Panc1 (cell line): Measurements from ENCODE around the gene PDGFD. TPM values are rescaled to one million over a fixed set of nuclear protein-coding genes. Genes with fewer than 3 reads are reported as not detected.
"Not testable (repeated sequence)": the region's sequence is repeated elsewhere in the genome, so short reads cannot be mapped to it uniquely, and the experiment has no call there.

Experiments used
- ATAC-seq: fragments of 200-7000 bp; cut with Tn5 transposase; 2 replicates; pipeline ENCODE4 v1.9.1; 2020; ENCODE audit warnings: mild to moderate bottlenecking, moderate library complexity
- BruUV-seq: library from RNA; stranded (reverse); fragments of 400-500 nt; replicated peaks from 2 replicates; lab custom pipeline; 2021; lab: Mats Ljungman, UMichigan
- CTCF ChIA-PET: fragments of 300-600 bp; sonication (Branson Sonifier 250); formaldehyde crosslinking; loops from one replicate; lab custom pipeline; 2022; ENCODE audit warnings: antibody characterized with exemption; lab: Charles Lee
- POLR2A ChIA-PET: fragments of 300-600 bp; sonication (Branson Sonifier 250); formaldehyde crosslinking; loops from one replicate; lab custom pipeline; 2022; ENCODE audit warnings: antibody characterized with exemption; lab: Charles Lee
- DNase-seq: peaks from one replicate; pipeline ENCODE4 v3.0.0-alpha.2; 2010; ENCODE audit warnings: low read depth, low spot score
- H3K27ac ChIP-seq: 2 replicates; pipeline ENCODE4 v1.5.1; 2011; ENCODE audit warnings: mild to moderate bottlenecking, low read length, inconsistent platforms
- H3K27me3 ChIP-seq: fragments of 200-500 bp; sonication (Bioruptor generic); 2 replicates; pipeline ENCODE4 v1.6.0; 2014; ENCODE audit warnings: low read length, inconsistent platforms; ENCODE audit not compliant: control insufficient read depth, insufficient read depth
- H3K36me3 ChIP-seq: fragments of 200-500 bp; sonication (Bioruptor generic); 2 replicates; pipeline ENCODE4 v1.5.1; 2014; ENCODE audit warnings: inconsistent platforms, mild to moderate bottlenecking, low read length, moderate library complexity; ENCODE audit not compliant: control insufficient read depth, insufficient read depth
- H3K4me1 ChIP-seq: 2 replicates; pipeline ENCODE4 v1.5.1; 2011; ENCODE audit warnings: inconsistent platforms, mild to moderate bottlenecking, low read length, moderate library complexity; ENCODE audit not compliant: control insufficient read depth, insufficient read depth
- H3K4me3 ChIP-seq, 2 experiments: 2 replicates each; pipeline ENCODE4 v1.5.1; 2011 to 2012; ENCODE audit warnings: low read depth in 2 of 2, low read length in 2 of 2, mild to moderate bottlenecking in 2 of 2, inconsistent platforms in 1 of 2, moderate library complexity in 1 of 2
- H3K9me3 ChIP-seq: fragments of 200-500 bp; sonication (Bioruptor generic); 2 replicates; pipeline ENCODE4 v1.5.1; 2014; ENCODE audit warnings: low read depth, mild to moderate bottlenecking, inconsistent platforms, low read length, moderate library complexity; ENCODE audit not compliant: control insufficient read depth, insufficient read depth
- POLR2AphosphoS5 ChIP-seq: IDR thresholded peaks from 2 replicates; pipeline ENCODE4 v1.6.1; 2012; ENCODE audit warnings: mild to moderate bottlenecking, low read depth, low read length, moderate library complexity
- SIN3A ChIP-seq: IDR thresholded peaks from 2 replicates; pipeline ENCODE4 v1.6.1; 2012; ENCODE audit warnings: low read depth, mild to moderate bottlenecking, low read length, moderate library complexity, borderline replicate concordance; ENCODE audit not compliant: insufficient read depth
- TCF7L2 ChIP-seq: IDR thresholded peaks from 2 replicates; pipeline ENCODE4 v1.6.1; 2011; ENCODE audit warnings: mild to moderate bottlenecking, low read depth, low read length, inconsistent platforms
- in situ Hi-C: cut with HindIII; loops from 2 replicates; pipeline ENCODE4 v1.10.0; 2016; ENCODE audit warnings: low sequenced_read_pairs, low pct_unique_long_range_greater_than_20kb
- intact Hi-C: fragments of 100-400 bp; cut with micrococcal nuclease; formaldehyde crosslinking; loops from one replicate; pipeline ENCODE4 v1.10.0; 2022; ENCODE audit not compliant: unreplicated experiment
- total RNA-seq: library from RNA; stranded (reverse); gene quantifications from one replicate; pipeline ENCODE4 v1.2.1, GENCODE V29; 2021; ENCODE audit not compliant: unreplicated experiment
- TF ChIP-seq, protein P1 (sequence below): fragments of 450-650 bp; IDR thresholded peaks from 2 replicates; pipeline ENCODE4 v1.5.1; 2017; ENCODE audit warnings: mild to moderate bottlenecking
- TF ChIP-seq, protein P2 (sequence below), 2 experiments: IDR thresholded peaks; 2 replicates each; pipeline ENCODE4 v1.6.1; 2011 to 2012; ENCODE audit warnings: low read depth in 2 of 2, control low read depth in 1 of 2, low read length in 1 of 2, mild to moderate bottlenecking in 1 of 2, moderate library complexity in 1 of 2; ENCODE audit not compliant: insufficient read depth in 1 of 2

The PDGFD gene
- total RNA-seq, 1 experiment from 2014 or later, result 1.3 TPM

DNA sequence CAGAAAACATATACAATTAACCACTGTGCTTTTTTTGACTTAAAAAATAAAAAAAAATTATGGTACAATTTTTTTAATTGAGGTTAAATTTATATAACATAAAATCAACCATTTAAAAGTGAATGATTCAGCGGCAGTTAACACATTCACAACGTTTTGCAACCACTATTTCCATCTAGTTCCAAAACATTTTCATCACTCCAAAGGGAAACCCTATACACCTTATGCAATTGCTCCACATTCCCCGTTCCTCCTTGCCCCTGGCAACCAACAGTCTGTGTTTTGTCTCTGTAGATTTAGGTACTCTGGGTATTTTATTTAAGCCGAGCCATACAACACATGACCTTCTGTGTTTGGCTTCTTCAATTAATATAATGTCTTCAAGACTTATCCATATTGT, 112.2 kb downstream of the PDGFD start:
- H3K36me3 ChIP-seq, result no peaks in the 10 kb centered on the region
- TF ChIP-seq, protein P1, sequence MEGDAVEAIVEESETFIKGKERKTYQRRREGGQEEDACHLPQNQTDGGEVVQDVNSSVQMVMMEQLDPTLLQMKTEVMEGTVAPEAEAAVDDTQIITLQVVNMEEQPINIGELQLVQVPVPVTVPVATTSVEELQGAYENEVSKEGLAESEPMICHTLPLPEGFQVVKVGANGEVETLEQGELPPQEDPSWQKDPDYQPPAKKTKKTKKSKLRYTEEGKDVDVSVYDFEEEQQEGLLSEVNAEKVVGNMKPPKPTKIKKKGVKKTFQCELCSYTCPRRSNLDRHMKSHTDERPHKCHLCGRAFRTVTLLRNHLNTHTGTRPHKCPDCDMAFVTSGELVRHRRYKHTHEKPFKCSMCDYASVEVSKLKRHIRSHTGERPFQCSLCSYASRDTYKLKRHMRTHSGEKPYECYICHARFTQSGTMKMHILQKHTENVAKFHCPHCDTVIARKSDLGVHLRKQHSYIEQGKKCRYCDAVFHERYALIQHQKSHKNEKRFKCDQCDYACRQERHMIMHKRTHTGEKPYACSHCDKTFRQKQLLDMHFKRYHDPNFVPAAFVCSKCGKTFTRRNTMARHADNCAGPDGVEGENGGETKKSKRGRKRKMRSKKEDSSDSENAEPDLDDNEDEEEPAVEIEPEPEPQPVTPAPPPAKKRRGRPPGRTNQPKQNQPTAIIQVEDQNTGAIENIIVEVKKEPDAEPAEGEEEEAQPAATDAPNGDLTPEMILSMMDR, result no peak
- TF ChIP-seq, protein P2, sequence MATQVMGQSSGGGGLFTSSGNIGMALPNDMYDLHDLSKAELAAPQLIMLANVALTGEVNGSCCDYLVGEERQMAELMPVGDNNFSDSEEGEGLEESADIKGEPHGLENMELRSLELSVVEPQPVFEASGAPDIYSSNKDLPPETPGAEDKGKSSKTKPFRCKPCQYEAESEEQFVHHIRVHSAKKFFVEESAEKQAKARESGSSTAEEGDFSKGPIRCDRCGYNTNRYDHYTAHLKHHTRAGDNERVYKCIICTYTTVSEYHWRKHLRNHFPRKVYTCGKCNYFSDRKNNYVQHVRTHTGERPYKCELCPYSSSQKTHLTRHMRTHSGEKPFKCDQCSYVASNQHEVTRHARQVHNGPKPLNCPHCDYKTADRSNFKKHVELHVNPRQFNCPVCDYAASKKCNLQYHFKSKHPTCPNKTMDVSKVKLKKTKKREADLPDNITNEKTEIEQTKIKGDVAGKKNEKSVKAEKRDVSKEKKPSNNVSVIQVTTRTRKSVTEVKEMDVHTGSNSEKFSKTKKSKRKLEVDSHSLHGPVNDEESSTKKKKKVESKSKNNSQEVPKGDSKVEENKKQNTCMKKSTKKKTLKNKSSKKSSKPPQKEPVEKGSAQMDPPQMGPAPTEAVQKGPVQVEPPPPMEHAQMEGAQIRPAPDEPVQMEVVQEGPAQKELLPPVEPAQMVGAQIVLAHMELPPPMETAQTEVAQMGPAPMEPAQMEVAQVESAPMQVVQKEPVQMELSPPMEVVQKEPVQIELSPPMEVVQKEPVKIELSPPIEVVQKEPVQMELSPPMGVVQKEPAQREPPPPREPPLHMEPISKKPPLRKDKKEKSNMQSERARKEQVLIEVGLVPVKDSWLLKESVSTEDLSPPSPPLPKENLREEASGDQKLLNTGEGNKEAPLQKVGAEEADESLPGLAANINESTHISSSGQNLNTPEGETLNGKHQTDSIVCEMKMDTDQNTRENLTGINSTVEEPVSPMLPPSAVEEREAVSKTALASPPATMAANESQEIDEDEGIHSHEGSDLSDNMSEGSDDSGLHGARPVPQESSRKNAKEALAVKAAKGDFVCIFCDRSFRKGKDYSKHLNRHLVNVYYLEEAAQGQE (IDR thresholded peaks at IDR 0.05; ENCODE audit: insufficient read depth in 1 of 2, low read depth in 2 of 2, low read length in 1 of 2), result no peak
- TF ChIP-seq POLR2AphosphoS5, result no peak
- no peak for TF ChIP-seq TCF7L2
- no peak for TF ChIP-seq SIN3A
- ATAC-seq, result no peak
- BruUV-seq, result no TSS peak
- H3K9me3 ChIP-seq, result no peaks in the 10 kb centered on the region
- no peaks in the 10 kb centered on the region for H3K4me1 ChIP-seq
- no peaks in the 10 kb centered on the region for H3K27me3 ChIP-seq
- intact Hi-C loops (no loop called here), in situ Hi-C loops (no loop called here)
- no peak overlapping the region for H3K27ac ChIP-seq
- CTCF ChIA-PET, result no interaction called here
- no peak for DNase-seq
- no peak overlapping the region for H3K4me3 ChIP-seq
- POLR2A ChIA-PET, result no interaction called here

DNA sequence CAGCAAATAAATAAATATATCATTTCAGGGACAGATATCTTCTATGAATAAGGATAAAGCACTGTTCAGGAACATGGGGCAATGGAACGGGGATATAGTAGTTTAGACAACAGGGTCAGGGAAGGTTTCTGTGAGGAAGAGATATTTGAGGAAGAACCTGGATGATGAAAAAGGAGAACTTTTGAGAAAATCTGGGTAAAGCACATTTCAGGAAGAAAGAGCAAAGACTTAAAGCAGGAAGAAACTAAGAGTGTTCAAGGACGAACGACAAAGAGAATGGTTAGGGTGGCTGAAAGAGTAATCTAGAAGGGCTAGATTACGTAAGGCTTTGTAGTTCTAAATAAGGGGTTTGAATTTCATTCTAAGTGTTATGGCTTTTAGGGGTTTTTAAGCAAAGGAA, 114.8 kb downstream of the PDGFD start:
- TF ChIP-seq POLR2AphosphoS5, result no peak
- TF ChIP-seq, protein P1, result no peak
- TF ChIP-seq, protein P2 (IDR thresholded peaks at IDR 0.05; ENCODE audit: insufficient read depth in 1 of 2, low read depth in 2 of 2, low read length in 1 of 2), result no peak
- no peak for TF ChIP-seq TCF7L2
- TF ChIP-seq SIN3A, result no peak
- no TSS peak for BruUV-seq
- Histone ChIP-seq H3K27me3 (no peaks in the 10 kb centered on the region), H3K4me3 (no peak overlapping the region), H3K36me3 (no peaks in the 10 kb centered on the region), H3K9me3 (no peaks in the 10 kb centered on the region), H3K27ac (no peak overlapping the region), H3K4me1 (no peaks in the 10 kb centered on the region)
- CTCF ChIA-PET, result no interaction called here
- POLR2A ChIA-PET, result no interaction called here
- in situ Hi-C loops, result no loop called here
- ATAC-seq (no peak), DNase-seq (no peak)
- intact Hi-C loops, result no loop called here

DNA sequence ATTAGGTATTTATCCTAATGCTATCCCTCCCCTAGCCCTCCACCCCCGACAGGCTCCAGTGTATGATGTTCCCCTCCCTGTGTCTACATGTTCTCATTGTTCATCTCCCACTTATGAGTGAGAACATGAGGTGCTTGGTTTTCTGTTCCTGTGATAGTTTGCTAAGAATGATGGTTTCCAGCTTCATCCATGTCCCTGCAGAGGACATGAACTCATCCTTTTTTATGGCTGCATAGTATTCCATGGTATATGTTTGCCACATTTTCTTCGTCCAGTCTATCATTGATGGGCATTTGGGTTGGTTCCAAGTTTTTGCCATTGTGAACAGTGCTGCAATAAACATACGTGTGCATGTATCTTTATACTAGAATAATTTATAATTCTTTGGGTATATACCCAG, 117.1 kb downstream of the PDGFD start:
- in situ Hi-C loops, H3K4me1 ChIP-seq, H3K4me3 ChIP-seq, POLR2A ChIA-PET, H3K36me3 ChIP-seq, intact Hi-C loops, CTCF ChIA-PET, H3K9me3 ChIP-seq, BruUV-seq, H3K27ac ChIP-seq, ATAC-seq, H3K27me3 ChIP-seq, DNase-seq: not testable (repeated sequence)
